ENCODE results near the gene EXOC3L4.

Gene EXOC3L4

DNA sequence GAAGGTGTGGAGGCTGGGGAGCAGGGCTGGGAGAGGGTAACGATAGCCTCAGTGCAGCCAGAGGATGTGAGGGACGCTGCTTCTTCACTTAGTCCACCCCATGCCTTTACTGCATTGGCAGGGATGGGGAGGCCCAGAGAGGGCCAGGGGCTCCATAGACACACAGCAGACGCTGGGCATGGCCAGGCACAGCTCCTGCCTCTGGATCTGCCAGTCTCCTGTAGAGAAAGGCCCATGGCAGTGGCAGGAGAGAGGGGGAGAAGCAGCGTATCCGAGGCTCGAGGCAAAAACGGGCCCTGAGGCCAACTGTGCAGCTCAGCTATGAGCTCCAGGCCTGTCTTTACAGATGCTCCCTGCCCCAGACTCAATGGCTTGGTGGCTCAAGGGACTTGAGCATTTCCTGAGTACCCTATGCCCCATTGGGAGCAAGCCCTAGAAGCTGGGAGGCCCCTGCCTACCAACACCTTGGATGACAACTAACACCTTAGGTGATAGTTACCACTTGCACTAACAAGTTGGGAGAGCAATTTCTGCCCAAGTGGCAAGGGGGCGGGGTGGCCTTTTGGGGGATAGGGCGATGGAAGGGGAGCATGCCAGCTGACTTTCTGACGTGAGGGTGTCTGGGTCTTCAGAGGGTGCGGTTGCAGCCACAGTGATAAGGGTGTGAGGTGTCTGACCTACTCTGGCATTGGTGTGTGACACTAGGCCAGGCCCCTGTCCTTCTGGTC lies 15.5 kb upstream of the EXOC3L4 start:
- Histone ChIP-seq H4K8ac (ENCODE audit: low read depth, low read length) (no peak overlapping the region), H3K18ac (ENCODE audit: low read length) (no peak overlapping the region), H3K9ac (ENCODE audit: low read length) (no peak overlapping the region), H3K79me2 (ENCODE audit: control insufficient read depth, insufficient read depth, low read length) (no peaks in the 10 kb centered on the region), H3K4ac (ENCODE audit: low read depth, low read length) (no peak overlapping the region), H4K5ac (ENCODE audit: low read length) (no peak overlapping the region), H3K4me2 (ENCODE audit: low read length) (no peak overlapping the region), H3K4me1 (ENCODE audit: control insufficient read depth, low read depth, low read length) (no peaks in the 10 kb centered on the region), H3K56ac (ENCODE audit: low read length) (no peak overlapping the region), H3K4me3 (ENCODE audit: low read length) (no peak overlapping the region), H2AK5ac (ENCODE audit: low read length) (no peak overlapping the region), H3K79me1 (ENCODE audit: low read length) (no peaks in the 10 kb centered on the region), H2BK120ac (ENCODE audit: low read depth, low read length) (no peak overlapping the region), H2BK15ac (replicated peaks; ENCODE audit: low read depth) (no peak overlapping the region), H3K23ac (ENCODE audit: low read length) (peak overlapping the region; percentile 24), H3K36me3 (ENCODE audit: control insufficient read depth, insufficient read depth, low read length) (no peaks in the 10 kb centered on the region), H3K27me3 (ENCODE audit: insufficient read depth, low read length, poor library complexity) (peaks cover 1% of the 10 kb centered on the region), H2BK5ac (ENCODE audit: low read length) (no peak overlapping the region), H3K27ac (ENCODE audit: low read depth, low read length) (no peak overlapping the region)
- no peak for DNase-seq
- WGBS (ENCODE audit: extremely low coverage, insufficient coverage, low lambda C conversion rate): no CpG with 5 or more reads among the region's 11 CpGs

DNA sequence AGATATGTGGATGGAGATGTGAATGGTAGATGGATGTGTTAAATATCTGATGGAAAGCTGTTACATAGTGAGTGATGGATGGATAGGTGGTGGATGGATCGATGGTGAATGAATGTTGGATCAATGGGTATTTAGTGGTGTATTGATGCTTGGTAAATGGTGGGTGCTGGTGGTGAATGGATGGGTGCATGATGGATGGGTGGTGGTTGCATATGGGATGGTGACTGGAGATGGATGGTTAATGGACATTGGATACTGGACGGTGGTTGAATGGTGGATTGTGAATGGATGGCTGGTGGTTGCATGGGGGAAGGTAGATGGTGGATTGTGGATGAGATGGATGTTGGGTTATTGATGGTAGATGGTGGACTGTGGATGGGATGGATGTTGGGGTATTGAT lies 12.6 kb upstream of the EXOC3L4 start:
- Histone ChIP-seq H4K5ac (ENCODE audit: low read length) (no peak overlapping the region), H3K27ac (ENCODE audit: low read depth, low read length) (no peak overlapping the region), H3K36me3 (ENCODE audit: control insufficient read depth, insufficient read depth, low read length) (no peaks in the 10 kb centered on the region), H3K4ac (ENCODE audit: low read depth, low read length) (no peak overlapping the region), H3K56ac (ENCODE audit: low read length) (no peak overlapping the region), H3K4me2 (ENCODE audit: low read length) (no peak overlapping the region), H3K27me3 (ENCODE audit: insufficient read depth, low read length, poor library complexity) (peaks cover 5% of the 10 kb centered on the region), H2AK5ac (ENCODE audit: low read length) (no peak overlapping the region), H2BK5ac (ENCODE audit: low read length) (no peak overlapping the region), H3K18ac (ENCODE audit: low read length) (no peak overlapping the region), H3K4me1 (ENCODE audit: control insufficient read depth, low read depth, low read length) (no peaks in the 10 kb centered on the region), H3K79me2 (ENCODE audit: control insufficient read depth, insufficient read depth, low read length) (no peaks in the 10 kb centered on the region), H4K8ac (ENCODE audit: low read depth, low read length) (no peak overlapping the region), H2BK15ac (replicated peaks; ENCODE audit: low read depth) (no peak overlapping the region), H3K9ac (ENCODE audit: low read length) (no peak overlapping the region), H3K23ac (ENCODE audit: low read length) (no peak overlapping the region), H3K4me3 (ENCODE audit: low read length) (no peak overlapping the region), H2BK120ac (ENCODE audit: low read depth, low read length) (no peak overlapping the region), H3K79me1 (ENCODE audit: low read length) (no peaks in the 10 kb centered on the region)
- 100% methylated on average over 1 of the region's 2 CpGs for WGBS (ENCODE audit: extremely low coverage, insufficient coverage, low lambda C conversion rate)
- no peak for DNase-seq

DNA sequence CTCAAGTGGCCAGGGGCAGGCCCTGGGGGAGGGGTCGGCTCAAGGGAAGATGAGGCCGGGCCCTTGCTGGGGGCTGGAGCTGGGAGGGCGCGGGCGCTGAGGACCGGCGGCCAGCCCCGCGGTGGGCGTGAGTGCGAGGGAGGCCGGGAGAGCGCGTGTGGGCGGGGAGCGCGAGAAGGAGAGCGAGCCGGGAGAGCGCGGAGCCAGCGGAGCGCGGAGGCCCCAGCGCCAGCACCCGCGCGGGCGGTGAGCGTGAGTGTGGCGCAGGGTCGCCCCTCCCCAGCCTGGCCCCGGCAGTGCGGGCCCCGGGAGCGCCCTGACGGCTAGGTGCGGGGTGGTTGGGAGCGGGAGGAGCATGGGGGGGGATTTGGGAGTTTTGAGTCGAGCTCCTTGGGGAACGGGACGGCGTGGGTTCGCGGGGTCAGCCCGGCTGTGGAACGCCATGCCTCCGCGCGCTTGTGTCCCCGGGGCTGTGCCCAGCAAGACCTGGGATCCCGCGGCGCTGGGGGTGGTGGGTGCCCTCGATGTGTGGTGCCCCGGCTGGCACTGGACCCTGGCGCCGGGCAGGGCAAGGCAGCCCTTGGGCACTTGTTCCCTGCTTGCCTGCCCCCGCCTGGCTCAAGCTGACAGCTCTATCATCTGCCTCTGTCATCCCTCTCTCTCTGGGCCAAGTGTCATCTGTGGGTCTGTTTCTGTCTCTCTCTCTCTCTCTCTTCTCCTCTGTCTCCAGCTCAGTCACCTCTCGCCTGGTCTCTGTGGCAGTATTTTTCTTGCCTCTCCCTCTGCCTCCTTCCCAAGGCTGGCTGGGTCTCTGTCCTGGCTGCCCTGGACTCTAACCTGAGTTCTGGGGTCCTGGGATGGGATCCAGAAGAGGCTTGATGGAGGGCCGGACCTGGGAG lies 10.3 kb upstream of the EXOC3L4 start, which contains the start of gene LBHD2:
Gene LBHD2, plus strand, starts transcription at position 190 of the 899 bp plus-strand sequence. CDS start 1,803 bp downstream, outside the sequence.
- Histone ChIP-seq H3K79me1 (ENCODE audit: low read length) (no peaks in the 10 kb centered on the region), H4K8ac (ENCODE audit: low read depth, low read length) (no peak within 1 kb of the TSS), H3K27ac (ENCODE audit: low read depth, low read length) (no peak within 1 kb of the TSS), H3K4me2 (ENCODE audit: low read length) (peak within 1 kb of the TSS; percentile 29), H3K9ac (ENCODE audit: low read length) (peak within 1 kb of the TSS; percentile 19), H3K56ac (ENCODE audit: low read length) (peak within 1 kb of the TSS; percentile 25), H3K23ac (ENCODE audit: low read length) (no peak within 1 kb of the TSS), H3K18ac (ENCODE audit: low read length) (no peak within 1 kb of the TSS), H3K4ac (ENCODE audit: low read depth, low read length) (no peak within 1 kb of the TSS), H3K4me3 (ENCODE audit: low read length) (no peak within 1 kb of the TSS), H2BK15ac (replicated peaks; ENCODE audit: low read depth) (no peak within 1 kb of the TSS), H3K36me3 (ENCODE audit: control insufficient read depth, insufficient read depth, low read length) (no peaks in the 10 kb centered on the region), H3K27me3 (ENCODE audit: insufficient read depth, low read length, poor library complexity) (peaks cover 5% of the 10 kb centered on the region), H2BK5ac (ENCODE audit: low read length) (no peak within 1 kb of the TSS), H4K5ac (ENCODE audit: low read length) (no peak within 1 kb of the TSS), H2BK120ac (ENCODE audit: low read depth, low read length) (no peak within 1 kb of the TSS), H3K79me2 (ENCODE audit: control insufficient read depth, insufficient read depth, low read length) (no peaks in the 10 kb centered on the region), H3K4me1 (ENCODE audit: control insufficient read depth, low read depth, low read length) (no peaks in the 10 kb centered on the region), H2AK5ac (ENCODE audit: low read length) (no peak within 1 kb of the TSS)
- no CpG with 5 or more reads among the region's 61 CpGs for WGBS (ENCODE audit: extremely low coverage, insufficient coverage, low lambda C conversion rate)
- no peak for DNase-seq

DNA sequence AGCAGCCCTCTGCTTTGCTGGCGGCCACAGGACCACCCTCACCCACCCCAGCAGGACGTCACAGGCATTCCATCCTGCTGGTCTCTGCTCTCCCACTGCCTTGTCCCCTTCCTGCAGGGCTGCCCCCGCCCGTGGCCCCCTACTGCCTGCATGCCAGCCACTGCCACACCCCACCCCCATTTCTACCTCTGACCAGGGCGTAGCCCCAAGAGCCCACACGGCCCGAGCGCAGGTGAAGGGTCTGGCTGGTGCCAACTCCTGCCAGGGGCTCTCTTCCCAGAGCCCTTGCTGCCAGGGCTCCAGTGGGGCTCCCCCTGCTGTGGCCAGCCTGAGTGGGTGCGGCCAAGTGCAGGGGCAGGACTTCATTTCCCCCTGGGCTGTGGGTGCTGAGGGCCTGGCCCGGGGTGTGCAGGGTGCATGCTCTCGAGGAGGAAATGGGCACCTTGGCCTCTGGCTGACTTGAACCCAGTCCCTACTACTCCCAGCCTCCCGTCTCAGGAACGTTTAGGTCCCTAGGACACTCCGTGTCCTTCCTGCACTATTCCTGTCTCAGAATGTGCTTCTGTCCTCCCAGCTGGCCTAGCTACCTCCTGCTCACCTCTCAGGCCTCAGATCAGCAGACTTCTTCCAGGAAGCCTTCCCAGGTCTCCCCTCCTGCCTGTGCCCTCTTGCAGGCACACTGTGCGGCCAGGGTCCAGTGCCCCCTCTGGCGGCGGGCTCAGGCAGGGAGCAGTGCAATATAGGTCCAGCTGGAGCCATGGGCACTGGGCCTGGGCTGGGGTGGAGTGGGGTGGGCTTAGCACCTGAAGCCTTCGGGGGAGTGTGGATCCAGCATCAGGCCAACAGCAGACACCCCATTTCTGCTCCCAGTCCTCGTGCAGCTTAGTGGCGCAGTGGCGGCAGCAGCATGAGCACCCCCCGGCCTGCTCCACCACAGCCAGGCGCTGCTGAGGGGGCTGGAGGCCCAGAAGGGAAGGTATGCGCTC lies 9.1 kb upstream of the EXOC3L4 start:
- Histone ChIP-seq H2BK15ac (replicated peaks; ENCODE audit: low read depth) (no peak overlapping the region), H3K27me3 (ENCODE audit: insufficient read depth, low read length, poor library complexity) (peaks cover 5% of the 10 kb centered on the region), H3K79me2 (ENCODE audit: control insufficient read depth, insufficient read depth, low read length) (no peaks in the 10 kb centered on the region), H3K27ac (ENCODE audit: low read depth, low read length) (no peak overlapping the region), H4K5ac (ENCODE audit: low read length) (no peak overlapping the region), H4K8ac (ENCODE audit: low read depth, low read length) (no peak overlapping the region), H2BK5ac (ENCODE audit: low read length) (no peak overlapping the region), H2BK120ac (ENCODE audit: low read depth, low read length) (no peak overlapping the region), H3K4me1 (ENCODE audit: control insufficient read depth, low read depth, low read length) (no peaks in the 10 kb centered on the region), H3K79me1 (ENCODE audit: low read length) (no peaks in the 10 kb centered on the region), H3K18ac (ENCODE audit: low read length) (no peak overlapping the region), H3K4ac (ENCODE audit: low read depth, low read length) (no peak overlapping the region), H2AK5ac (ENCODE audit: low read length) (no peak overlapping the region), H3K4me2 (ENCODE audit: low read length) (no peak overlapping the region), H3K23ac (ENCODE audit: low read length) (no peak overlapping the region), H3K36me3 (ENCODE audit: control insufficient read depth, insufficient read depth, low read length) (no peaks in the 10 kb centered on the region), H3K4me3 (ENCODE audit: low read length) (no peak overlapping the region), H3K9ac (ENCODE audit: low read length) (no peak overlapping the region), H3K56ac (ENCODE audit: low read length) (no peak overlapping the region)
- WGBS (ENCODE audit: extremely low coverage, insufficient coverage, low lambda C conversion rate): no CpG with 5 or more reads among the region's 24 CpGs
- DNase-seq: no peak

DNA sequence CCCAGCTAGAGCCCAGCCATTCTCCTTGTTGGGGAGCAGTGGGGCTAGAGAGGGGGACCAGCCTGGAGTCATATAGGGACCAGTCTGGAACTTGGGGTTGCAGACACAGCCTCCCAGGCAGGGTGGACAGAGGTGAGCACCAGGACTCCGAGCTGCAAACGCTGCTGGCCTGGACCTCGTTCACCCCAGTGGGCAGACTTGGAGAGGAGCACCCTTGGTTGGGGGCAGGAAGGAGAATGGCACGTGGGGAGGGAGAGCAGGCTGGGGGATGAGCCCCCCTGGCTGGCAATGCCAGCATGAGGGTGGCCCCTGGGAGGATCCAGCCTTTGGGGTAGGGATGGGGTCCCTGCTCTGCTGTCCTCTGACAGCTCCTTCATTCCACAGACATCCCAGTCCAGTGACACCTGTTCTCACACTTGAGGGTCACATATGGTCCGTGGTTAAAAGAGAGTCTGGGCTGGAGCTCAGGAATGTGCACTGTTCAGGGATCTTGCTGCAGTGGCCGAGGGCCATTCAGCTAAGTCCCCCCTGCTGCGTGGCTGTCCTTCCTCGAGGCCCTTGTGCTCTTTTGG lies 7.7 kb upstream of the EXOC3L4 start:
- Histone ChIP-seq H3K4ac (ENCODE audit: low read depth, low read length) (no peak overlapping the region), H3K56ac (ENCODE audit: low read length) (no peak overlapping the region), H2BK15ac (replicated peaks; ENCODE audit: low read depth) (no peak overlapping the region), H3K4me3 (ENCODE audit: low read length) (no peak overlapping the region), H4K5ac (ENCODE audit: low read length) (no peak overlapping the region), H3K27me3 (ENCODE audit: insufficient read depth, low read length, poor library complexity) (peaks cover 5% of the 10 kb centered on the region), H2BK120ac (ENCODE audit: low read depth, low read length) (no peak overlapping the region), H3K4me1 (ENCODE audit: control insufficient read depth, low read depth, low read length) (no peaks in the 10 kb centered on the region), H3K9ac (ENCODE audit: low read length) (no peak overlapping the region), H3K18ac (ENCODE audit: low read length) (no peak overlapping the region), H3K4me2 (ENCODE audit: low read length) (no peak overlapping the region), H3K27ac (ENCODE audit: low read depth, low read length) (no peak overlapping the region), H4K8ac (ENCODE audit: low read depth, low read length) (no peak overlapping the region), H3K23ac (ENCODE audit: low read length) (no peak overlapping the region), H3K79me2 (ENCODE audit: control insufficient read depth, insufficient read depth, low read length) (no peaks in the 10 kb centered on the region), H2BK5ac (ENCODE audit: low read length) (no peak overlapping the region), H3K79me1 (ENCODE audit: low read length) (no peaks in the 10 kb centered on the region), H2AK5ac (ENCODE audit: low read length) (no peak overlapping the region), H3K36me3 (ENCODE audit: control insufficient read depth, insufficient read depth, low read length) (no peaks in the 10 kb centered on the region)
- WGBS (ENCODE audit: extremely low coverage, insufficient coverage, low lambda C conversion rate): no CpG with 5 or more reads among the region's 8 CpGs
- DNase-seq: no peak
